Ectodermal cell (in vitro differentiated cells): ENCODE data around the gene SLC23A1.
"Not testable (repeated sequence)": the region's sequence is repeated elsewhere in the genome, so short reads cannot be mapped to it uniquely, and the experiment has no call there.

ENCODE experiments used
- H3K27ac ChIP-seq: 2 replicates; pipeline ENCODE4 v1.7.0; 2013; ENCODE audit warnings: mild to moderate bottlenecking, low read depth, low read length; ENCODE audit not compliant: insufficient read depth, poor library complexity, severe bottlenecking
- H3K27me3 ChIP-seq: 2 replicates; pipeline ENCODE4 v1.7.0; 2013; ENCODE audit warnings: mild to moderate bottlenecking, low read length; ENCODE audit not compliant: insufficient read depth, control insufficient read depth, poor library complexity, severe bottlenecking
- H3K36me3 ChIP-seq: one replicate; pipeline ENCODE4 v1.7.0; 2013; ENCODE audit warnings: low read length; ENCODE audit not compliant: control insufficient read depth, insufficient read depth
- H3K4me1 ChIP-seq: one replicate; pipeline ENCODE4 v1.7.0; 2013; ENCODE audit warnings: low read length; ENCODE audit not compliant: control insufficient read depth, insufficient read depth
- H3K4me3 ChIP-seq: 2 replicates; pipeline ENCODE4 v1.7.0; 2013; ENCODE audit warnings: low read depth, low read length, control low read depth; ENCODE audit not compliant: insufficient read depth
- H3K9me3 ChIP-seq: 2 replicates; pipeline ENCODE4 v1.7.0; 2013; ENCODE audit warnings: mild to moderate bottlenecking, low read length, moderate library complexity; ENCODE audit not compliant: control insufficient read depth
- WGBS, 2 experiments: methylation state at CpG; one replicate each; pipeline ENCODE4 v1.1.7; 2013; ENCODE audit warnings: missing lambda C conversion rate in 2 of 2; 5-methylcytosine and 5-hydroxymethylcytosine counted together

The SLC23A1 gene

DNA sequence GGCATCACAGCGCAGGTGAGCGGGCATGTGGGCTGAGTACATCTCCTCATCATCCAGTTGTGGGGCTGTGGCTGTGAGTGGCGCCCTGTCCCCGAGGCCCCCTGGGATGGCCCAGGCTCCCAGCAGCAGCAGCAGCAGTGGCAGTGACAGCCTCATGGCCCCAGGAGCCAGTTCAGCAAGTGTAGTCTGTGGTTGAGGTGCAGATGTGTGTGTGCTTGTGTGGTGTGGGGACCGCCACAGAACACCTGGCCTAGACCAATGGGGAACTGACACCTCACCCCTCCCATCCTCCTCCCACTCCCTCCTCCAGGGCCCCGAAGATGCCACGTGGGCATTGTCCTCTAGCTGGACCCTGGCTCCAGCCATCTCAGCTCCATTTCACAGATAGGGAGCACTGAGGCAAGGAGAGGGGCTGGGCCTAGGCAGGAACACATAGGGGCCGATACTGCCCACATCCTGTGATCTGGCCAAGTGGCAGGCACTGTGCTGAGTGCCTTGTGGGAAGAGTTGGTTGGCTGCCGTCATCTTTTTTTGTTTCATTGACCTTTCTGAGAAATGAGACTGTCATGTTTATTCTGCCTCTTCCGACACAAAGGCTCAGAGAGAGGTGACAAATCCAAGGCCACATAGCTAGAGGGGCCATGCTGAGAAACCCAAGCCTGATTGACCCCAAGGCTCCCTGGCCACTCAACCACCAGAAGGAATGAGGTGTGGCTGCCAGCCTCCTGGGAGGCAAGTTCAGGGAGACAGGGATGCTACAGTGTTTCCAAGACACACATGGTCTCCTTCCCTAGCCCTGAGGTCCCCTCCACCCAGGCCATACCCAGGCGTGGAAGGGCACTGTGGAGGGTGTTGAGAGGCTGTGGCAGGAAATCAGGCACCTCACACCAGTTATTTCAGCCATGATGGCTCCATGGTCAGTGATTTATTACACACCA is 6.9 kb upstream of the SLC23A1 start, which contains the start of gene MZB1:
Gene MZB1 (minus strand): TSS at position 213 of the 938 bp plus-strand sequence. CDS start 57 bp downstream, at position 156.
- Histone ChIP-seq H3K36me3 (no peaks in the 10 kb centered on the region), H3K27me3 (peaks cover 39% of the 10 kb centered on the region), H3K4me3 (no peak within 1 kb of the TSS), H3K27ac (no peak within 1 kb of the TSS), H3K4me1 (peaks cover 7% of the 10 kb centered on the region), H3K9me3 (no peaks in the 10 kb centered on the region)
- WGBS, 2 experiments, result 92 to 93% methylated on average over 10 to 11 of the region's 11 CpGs

DNA sequence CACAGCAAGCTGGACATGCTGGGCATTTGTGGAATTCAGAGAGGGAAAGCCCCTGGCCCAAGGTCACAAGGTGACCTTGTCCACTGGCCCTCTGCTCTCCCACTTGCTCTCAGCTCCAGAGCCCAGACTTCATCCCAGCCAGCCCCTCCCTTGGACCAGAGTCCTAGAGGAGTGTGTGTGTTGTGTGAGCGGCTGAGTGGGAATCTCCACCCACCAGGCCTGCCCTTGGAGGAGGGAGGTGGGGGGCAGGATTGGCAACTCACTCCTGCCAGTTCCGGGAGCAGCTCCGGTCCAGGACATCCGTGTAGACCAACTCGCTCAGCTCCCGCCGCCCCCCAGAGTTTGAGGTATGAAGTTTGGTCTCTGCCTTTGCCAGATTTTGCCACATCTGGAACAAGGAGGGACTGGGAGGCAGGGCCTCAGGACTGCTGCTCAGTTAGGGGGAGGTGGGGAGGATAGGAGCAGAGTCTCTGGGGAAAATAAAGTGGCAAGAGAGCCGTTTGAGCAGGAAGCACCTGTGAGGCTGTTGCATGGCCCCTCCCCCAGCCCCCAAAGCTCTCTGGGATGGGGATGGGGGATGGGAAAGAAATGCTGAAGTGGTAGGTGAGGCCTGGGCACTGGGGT is 5.2 kb upstream of the SLC23A1 start:
- H3K27ac ChIP-seq, result no peak overlapping the region
- H3K4me1 ChIP-seq, result peaks cover 7% of the 10 kb centered on the region
- peaks cover 23% of the 10 kb centered on the region for H3K27me3 ChIP-seq
- H3K36me3 ChIP-seq, result no peaks in the 10 kb centered on the region
- no peak overlapping the region for H3K4me3 ChIP-seq
- H3K9me3 ChIP-seq, result no peaks in the 10 kb centered on the region
- 56 to 61% methylated on average over 8 of the region's 8 CpGs for WGBS, 2 experiments

DNA sequence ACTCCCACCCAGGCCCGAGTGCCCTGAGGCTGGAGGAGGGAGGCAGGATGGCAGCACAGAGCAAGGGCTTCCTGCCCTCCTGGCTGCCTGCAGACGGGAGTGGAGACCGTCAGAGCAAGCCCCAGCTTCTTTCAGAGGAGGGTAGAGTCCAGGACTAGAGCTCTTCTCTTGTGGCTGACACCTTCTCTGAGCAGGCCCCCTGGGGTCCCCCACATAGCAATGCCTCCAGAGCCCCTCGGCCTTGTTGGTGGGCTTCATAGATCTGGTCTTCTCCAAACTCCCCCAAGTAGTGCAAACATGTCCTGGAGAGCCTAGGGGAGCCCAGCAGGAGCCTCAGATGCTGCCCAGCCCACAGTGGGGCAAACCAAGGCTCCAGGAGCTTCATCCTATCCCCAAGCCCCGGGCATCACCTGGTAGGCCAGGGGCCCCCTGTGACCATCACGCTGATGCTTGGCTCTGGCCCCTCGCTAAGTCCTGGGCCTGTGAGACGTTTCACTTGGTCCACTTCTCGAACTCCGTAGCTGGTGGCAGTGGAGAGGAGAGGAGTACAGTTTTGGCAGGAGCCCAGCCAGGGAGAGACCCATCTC is 4.6 kb upstream of the SLC23A1 start:
- Histone ChIP-seq H3K4me3 (no peak overlapping the region), H3K27me3 (peaks cover 17% of the 10 kb centered on the region), H3K27ac (no peak overlapping the region), H3K9me3 (no peaks in the 10 kb centered on the region), H3K4me1 (peaks cover 7% of the 10 kb centered on the region), H3K36me3 (no peaks in the 10 kb centered on the region)
- WGBS, 2 experiments, result 89% methylated on average over 10 of the region's 10 CpGs

DNA sequence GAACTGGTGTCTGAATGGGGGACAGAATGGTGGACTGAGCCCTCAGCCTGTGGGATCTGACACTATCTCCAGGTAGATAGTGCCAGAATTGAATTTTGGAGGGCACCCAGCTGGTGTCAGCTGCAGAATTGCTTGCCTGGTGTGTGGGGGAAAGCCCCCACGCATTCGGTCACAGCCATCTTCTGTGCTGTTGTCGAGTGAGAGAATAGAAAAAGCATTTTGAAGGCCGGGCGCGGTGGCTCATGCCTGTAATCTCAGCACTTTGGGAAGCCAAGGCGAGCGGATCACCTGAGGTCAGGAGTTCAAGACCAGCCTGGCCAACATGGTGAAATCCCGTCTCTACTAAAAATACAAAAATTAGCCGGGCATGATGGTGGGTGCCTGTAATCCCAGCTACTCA is 3.9 kb upstream of the SLC23A1 start:
- WGBS, 2 experiments, result 93 to 94% methylated on average over 10 of the region's 10 CpGs
- H3K4me1 ChIP-seq, H3K9me3 ChIP-seq, H3K27me3 ChIP-seq, H3K4me3 ChIP-seq, H3K36me3 ChIP-seq, H3K27ac ChIP-seq: not testable (repeated sequence)

DNA sequence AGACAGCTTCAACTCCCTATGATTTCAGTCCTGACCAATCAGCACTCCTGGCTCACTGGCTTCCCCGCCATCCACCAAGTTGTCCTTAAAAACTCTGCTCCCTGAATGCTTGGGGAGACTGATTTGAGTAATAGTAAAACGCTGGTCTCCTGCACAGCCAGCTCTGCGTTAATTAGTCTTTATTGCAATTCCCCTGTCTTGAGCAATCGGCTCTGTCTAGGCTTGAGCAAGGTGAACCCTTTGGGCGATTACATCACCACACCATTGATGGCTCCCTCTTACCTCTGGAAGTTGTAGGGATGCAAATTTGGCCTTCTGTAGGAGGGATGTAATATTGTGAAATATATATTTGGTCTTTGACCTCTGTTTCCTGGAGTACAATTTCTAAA is 2.9 kb upstream of the SLC23A1 start:
- no peak overlapping the region for H3K4me3 ChIP-seq
- H3K27ac ChIP-seq, result no peak overlapping the region
- no peaks in the 10 kb centered on the region for H3K9me3 ChIP-seq
- peaks cover 7% of the 10 kb centered on the region for H3K4me1 ChIP-seq
- 91% methylated on average over 4 to 5 of the region's 5 CpGs for WGBS, 2 experiments
- no peaks in the 10 kb centered on the region for H3K36me3 ChIP-seq
- H3K27me3 ChIP-seq, result peaks cover under 1% of the 10 kb centered on the region

DNA sequence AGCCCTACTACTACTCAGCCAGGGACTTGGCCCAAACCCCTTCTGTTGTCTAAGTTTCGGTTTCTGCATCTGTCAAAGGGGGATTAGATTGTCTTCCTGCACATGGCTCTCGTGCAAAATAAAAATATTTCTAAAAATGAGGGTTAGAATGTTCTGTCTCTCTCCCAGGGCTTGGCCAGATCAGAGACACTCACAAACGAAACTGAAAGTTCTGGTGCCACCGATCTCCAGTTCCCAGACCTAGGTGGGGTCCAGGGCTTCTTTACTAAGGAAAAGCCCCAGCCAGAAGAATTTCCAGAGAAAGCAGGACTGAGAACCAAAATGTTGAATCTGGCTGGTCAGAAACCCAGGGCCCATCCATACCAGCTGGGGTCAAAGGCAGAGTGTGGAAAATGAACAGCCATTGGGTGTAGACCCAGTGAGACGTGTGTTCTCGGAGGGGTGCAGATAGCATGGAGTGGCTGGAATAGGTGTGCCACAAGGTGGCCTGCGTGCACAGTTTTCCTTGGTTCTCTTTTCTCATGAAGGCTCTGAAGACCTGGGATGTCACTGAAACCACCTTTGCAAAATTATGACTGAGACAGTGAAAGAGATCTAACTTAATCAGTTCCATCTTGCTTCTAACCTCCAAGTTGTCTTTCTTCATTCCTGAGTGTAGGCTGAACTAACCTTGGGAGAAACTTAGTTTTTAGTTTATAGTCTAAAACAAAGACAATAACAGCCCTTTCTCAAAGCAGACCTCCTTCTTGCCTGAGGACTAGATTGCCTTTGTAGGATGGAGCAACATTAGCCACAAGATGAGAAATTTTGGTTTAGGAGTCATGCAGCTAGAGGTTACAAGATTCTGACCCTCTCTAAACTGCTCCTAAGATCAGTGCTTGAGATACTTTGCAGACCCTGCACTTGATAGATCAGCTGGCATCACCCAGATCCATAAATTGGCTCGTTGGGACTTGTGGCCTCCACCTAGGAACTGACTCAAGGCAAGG is 2.3 kb upstream of the SLC23A1 start:
- no peaks in the 10 kb centered on the region for H3K27me3 ChIP-seq
- H3K4me1 ChIP-seq, result peaks cover 7% of the 10 kb centered on the region
- H3K4me3 ChIP-seq, result no peak overlapping the region
- 92 to 93% methylated on average over 8 of the region's 8 CpGs for WGBS, 2 experiments
- H3K27ac ChIP-seq, result no peak overlapping the region
- H3K36me3 ChIP-seq, result no peaks in the 10 kb centered on the region
- no peaks in the 10 kb centered on the region for H3K9me3 ChIP-seq

DNA sequence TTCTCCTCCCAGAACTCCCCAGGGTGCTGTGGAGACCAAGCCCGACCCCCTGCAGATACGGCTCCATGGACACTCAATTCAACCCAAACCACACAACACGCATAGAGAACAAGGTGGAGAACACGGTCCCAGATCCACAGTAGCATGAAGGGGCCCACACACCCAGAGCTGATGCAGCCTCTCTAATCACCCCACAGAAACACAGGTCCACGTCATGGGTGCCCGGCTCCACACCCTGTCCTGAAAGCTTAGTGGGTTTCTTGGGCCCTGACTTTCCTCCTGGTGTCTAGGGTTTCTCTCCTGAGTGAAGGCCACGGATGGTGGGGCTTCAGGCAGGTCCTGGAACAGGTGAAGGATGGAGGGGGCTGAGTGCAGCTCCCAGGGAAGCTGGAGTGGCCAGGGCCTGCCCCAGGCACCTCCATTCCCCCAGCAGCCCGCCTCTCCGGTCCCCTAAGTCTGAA is 1.5 kb upstream of the SLC23A1 start:
- Histone ChIP-seq H3K36me3 (no peaks in the 10 kb centered on the region), H3K27ac (no peak overlapping the region), H3K4me1 (peaks cover 7% of the 10 kb centered on the region), H3K9me3 (no peaks in the 10 kb centered on the region), H3K27me3 (no peaks in the 10 kb centered on the region), H3K4me3 (no peak overlapping the region)
- 93 to 95% methylated on average over 9 of the region's 9 CpGs for WGBS, 2 experiments

DNA sequence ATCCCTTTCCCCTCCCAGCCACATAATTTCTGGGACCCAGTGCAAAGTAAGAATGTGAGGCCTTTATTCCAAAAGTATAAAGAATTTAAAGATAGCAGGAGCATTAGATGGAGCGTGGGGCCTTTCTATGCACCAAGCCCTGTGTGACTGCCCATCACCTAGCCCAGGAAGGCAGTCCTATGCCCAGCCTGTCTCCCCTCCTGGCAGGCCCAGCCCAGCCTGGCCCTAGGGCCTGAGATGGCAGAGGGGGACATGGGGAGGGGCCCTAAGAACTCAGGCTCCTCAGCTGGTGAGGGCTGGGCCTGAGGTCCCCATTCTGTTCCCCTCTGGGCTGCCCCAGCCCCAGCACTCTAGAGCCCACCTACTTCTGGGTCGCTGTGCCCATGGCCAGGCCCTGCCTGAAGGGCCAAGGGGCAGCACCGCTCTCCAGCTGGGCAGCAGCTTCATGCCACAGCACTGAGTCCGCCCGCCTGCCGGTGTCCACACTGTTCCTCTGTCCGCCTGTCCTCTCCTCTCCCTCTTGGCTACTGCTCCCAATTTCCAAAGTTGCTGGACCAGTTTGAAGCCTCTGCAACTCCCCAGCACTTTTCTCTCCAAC is 995 bp upstream of the SLC23A1 start:
- H3K36me3 ChIP-seq, result no peaks in the 10 kb centered on the region
- H3K9me3 ChIP-seq, result no peaks in the 10 kb centered on the region
- no peak overlapping the region for H3K27ac ChIP-seq
- H3K4me3 ChIP-seq, result no peak overlapping the region
- 78 to 83% methylated on average over 7 of the region's 7 CpGs for WGBS, 2 experiments
- H3K27me3 ChIP-seq, result no peaks in the 10 kb centered on the region
- peaks cover 7% of the 10 kb centered on the region for H3K4me1 ChIP-seq

DNA sequence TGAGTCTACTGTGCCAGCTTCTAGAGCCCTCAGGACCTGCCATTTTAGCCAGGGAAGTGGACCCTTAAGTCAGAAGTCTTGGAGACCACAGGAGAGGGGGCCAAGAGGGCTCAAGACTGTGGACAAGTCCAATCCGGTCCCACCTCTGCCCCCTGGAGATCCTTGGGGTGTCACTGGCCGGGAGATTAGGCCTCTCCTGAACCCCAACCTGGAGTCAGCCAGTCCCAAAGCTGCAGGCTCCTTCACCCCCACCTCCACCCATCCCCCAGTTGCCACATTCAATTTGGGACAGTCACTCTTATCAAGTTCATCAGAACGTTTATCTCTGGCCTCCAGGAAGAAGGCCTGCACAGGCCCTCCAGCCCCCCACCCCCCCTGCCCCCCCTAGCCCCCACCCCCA is 290 bp downstream of the SLC23A1 start:
- Histone ChIP-seq H3K4me1 (peaks cover under 1% of the 10 kb centered on the region), H3K4me3 (no peak overlapping the region), H3K27me3 (no peaks in the 10 kb centered on the region), H3K9me3 (no peaks in the 10 kb centered on the region), H3K27ac (no peak overlapping the region), H3K36me3 (no peaks in the 10 kb centered on the region)
- 82 to 93% methylated on average over 2 of the region's 3 CpGs for WGBS, 2 experiments
